Measurements from ENCODE around the gene POMP.

The POMP gene

DNA sequence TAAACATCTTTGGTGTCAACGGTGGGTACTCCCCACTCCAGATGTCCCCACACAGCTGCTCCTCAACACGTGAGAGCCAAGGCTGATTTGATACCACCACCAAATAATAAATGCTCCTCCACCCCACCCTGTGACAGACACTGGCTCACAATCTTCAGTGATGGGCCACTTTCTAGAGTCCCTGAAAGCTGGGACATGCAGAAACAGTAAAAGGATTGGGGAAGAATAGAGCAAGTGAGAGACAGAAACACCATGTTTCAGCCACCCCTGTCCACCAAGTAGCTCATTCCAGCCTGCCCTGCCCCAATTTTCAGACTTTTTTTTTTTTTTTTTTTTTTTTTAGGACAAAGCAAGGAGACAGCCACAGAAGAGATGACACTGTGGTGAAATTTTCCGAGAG is 58.2 kb downstream of the POMP start:
- no peak for DNase-seq (ENCODE audit: low spot score)
- TF ChIP-seq, protein P1, sequence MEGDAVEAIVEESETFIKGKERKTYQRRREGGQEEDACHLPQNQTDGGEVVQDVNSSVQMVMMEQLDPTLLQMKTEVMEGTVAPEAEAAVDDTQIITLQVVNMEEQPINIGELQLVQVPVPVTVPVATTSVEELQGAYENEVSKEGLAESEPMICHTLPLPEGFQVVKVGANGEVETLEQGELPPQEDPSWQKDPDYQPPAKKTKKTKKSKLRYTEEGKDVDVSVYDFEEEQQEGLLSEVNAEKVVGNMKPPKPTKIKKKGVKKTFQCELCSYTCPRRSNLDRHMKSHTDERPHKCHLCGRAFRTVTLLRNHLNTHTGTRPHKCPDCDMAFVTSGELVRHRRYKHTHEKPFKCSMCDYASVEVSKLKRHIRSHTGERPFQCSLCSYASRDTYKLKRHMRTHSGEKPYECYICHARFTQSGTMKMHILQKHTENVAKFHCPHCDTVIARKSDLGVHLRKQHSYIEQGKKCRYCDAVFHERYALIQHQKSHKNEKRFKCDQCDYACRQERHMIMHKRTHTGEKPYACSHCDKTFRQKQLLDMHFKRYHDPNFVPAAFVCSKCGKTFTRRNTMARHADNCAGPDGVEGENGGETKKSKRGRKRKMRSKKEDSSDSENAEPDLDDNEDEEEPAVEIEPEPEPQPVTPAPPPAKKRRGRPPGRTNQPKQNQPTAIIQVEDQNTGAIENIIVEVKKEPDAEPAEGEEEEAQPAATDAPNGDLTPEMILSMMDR (IDR thresholded peaks at IDR 0.05; ENCODE audit: extremely low read depth, insufficient read depth, missing control alignments), result no peak
- in situ Hi-C loops (cut with MboI; ENCODE audit: low pct_unique_long_range_greater_than_20kb, low sequenced_read_pairs, unreplicated experiment), result no loop called here

DNA sequence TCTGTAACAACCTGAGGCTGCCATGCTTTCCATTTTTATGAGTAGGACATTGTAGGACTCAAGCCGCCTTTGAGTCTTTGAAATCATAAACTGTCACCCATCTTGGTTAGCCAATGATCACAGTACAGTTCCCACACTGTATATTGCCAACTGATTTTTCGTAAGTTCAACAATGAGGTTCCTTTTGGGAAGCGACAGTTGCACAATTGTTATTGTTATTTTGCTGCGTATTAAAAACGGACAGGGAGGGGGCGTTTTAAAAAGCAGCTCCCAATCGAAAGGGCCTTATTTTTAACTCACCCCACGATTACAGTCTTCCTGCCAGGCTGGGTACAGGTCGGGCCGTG is 59.2 kb downstream of the POMP start:
- DNase-seq (ENCODE audit: low spot score), result no peak
- TF ChIP-seq, protein P1 (IDR thresholded peaks at IDR 0.05; ENCODE audit: extremely low read depth, insufficient read depth, missing control alignments), result no peak
- in situ Hi-C loops (cut with MboI; ENCODE audit: low pct_unique_long_range_greater_than_20kb, low sequenced_read_pairs, unreplicated experiment), result no loop called here

DNA sequence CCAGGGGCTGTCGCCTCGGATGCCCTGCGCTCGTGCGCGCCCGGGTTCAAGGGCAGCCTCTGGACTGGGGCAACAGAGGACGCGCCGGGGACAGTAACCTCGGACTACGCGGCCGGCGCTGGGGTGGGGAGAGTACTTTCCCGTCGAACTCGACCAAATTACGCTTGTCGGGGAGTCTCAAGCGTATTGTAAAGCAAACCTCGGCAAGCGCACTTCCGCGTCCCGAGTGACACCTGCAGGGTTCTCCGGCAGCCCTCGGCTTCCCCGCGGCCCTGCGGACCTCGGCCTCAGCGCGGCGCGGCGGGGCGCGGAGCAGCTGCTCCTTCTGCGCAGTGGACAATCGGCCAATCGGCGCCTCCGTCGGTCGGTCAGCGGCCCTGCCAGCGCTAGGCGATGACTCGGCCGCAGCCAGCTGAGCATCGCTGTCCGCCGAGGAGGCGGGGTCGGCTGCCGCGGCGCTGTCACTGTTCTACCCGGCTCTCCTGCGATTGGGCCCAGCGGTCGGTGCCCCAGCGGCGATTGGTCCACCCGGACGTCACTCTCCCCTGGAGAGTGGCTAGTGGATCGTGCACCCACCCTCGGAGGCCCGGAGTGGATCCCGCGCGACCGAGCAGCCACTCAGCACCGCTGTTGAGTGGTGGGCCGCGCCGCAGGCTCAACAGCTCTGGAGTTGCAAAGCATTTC is 59.8 kb downstream of the POMP start, which contains the start of gene SLC46A3:
Gene SLC46A3, minus strand, starts transcription at position 428 of the 684 bp plus-strand sequence. CDS start 972 bp downstream, outside the sequence.
- TF ChIP-seq, protein P1 (IDR thresholded peaks at IDR 0.05; ENCODE audit: extremely low read depth, insufficient read depth, missing control alignments), result peak; percentile 13
- in situ Hi-C loops (cut with MboI; ENCODE audit: low pct_unique_long_range_greater_than_20kb, low sequenced_read_pairs, unreplicated experiment), result no loop called here
- peak; percentile 98 for DNase-seq (ENCODE audit: low spot score)

DNA sequence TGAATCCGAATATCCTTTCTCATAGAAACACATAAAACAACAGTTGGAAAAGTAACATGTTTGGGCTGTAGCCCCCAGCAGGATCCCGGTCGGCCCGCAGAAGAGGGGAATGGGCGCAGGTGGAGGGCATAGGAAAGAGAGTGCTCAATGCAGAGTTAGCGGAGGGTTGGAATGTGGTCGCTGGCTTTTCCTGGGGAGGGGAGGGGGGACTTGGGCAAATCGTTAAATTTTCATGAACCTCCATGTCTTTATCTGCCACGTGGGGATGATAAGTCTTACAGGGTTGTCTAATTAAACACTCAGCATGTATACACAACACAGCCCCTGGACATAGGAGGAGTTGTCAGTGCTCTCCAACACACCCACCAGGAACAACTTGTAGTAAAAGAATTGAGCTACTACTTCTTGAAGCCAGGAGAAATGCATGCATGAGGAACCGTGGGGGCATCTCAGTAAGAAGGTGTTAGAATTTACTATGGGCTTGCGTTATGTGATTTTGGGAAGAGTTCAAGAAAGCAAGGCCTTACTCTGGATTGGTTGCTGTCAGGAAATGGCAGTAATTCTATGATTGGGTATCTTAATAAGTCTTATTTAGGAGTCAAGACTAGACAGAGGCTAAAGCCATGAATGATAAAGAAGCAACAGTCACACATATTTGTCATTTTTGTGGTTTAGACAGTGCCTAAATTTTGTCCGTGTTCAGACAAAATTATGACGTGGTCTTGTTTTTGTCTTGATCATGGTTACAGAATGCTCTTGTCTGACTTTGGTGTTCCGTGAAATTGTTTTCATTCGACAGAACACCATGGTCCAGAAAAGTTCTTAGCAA is 60.5 kb downstream of the POMP start:
- in situ Hi-C loops (cut with MboI; ENCODE audit: low pct_unique_long_range_greater_than_20kb, low sequenced_read_pairs, unreplicated experiment), result no loop called here
- DNase-seq (ENCODE audit: low spot score), result no peak
- TF ChIP-seq, protein P1 (IDR thresholded peaks at IDR 0.05; ENCODE audit: extremely low read depth, insufficient read depth, missing control alignments), result no peak

DNA sequence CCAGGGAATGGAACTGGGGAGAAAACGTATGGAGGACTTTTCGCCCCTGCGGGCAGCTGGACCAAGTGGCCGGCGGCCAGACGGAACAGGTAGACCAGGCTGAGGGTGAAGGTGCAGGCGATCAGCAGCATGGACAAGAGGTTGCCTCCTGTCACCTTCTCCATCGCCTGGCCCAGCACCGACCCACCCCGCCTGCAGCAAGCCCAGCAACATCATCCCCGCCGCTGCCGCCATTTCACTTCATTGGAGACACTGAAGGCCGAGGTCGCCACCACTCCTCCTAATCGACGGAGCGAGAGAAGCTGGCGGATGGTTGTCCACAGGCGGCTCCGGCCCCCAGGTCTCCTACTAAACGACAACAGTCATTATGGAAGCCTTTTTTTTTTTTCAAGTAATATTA is 64.9 kb downstream of the POMP start:
- no peak for DNase-seq (ENCODE audit: low spot score)
- in situ Hi-C loops (cut with MboI; ENCODE audit: low pct_unique_long_range_greater_than_20kb, low sequenced_read_pairs, unreplicated experiment), result no loop called here

DNA sequence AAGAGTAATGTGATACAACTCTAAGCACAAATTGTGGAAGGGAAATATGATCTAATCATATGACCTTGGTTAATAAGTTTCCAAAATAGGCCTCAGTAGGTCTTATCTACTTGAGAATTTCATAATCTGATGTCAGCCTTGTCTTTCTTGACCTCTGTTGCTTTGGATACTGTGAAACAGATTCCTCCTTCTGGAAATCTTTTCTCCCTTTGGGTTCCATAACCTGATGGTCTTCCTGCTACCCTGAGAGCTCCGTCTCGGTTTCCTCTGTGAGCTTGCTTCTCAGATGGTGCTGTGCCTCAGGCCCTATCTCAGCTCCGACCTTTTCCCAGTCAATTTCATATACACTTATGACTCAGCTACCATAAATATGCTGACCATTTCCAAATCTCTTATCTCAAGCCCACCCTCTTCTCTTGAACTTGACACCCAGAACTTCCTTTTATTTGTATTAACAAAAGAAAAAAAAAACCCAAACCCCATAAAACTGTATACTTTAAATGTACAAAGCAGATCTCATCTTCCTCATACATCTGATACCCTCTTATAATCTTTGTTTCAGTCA is 66.2 kb downstream of the POMP start:
- DNase-seq (ENCODE audit: low spot score), result no peak
- in situ Hi-C loops (cut with MboI; ENCODE audit: low pct_unique_long_range_greater_than_20kb, low sequenced_read_pairs, unreplicated experiment), result no loop called here
- TF ChIP-seq, protein P1 (IDR thresholded peaks at IDR 0.05; ENCODE audit: extremely low read depth, insufficient read depth, missing control alignments), result no peak

More for the DNA sequence above, 64.9 kb downstream of the POMP start:
- TF ChIP-seq, protein P1 (IDR thresholded peaks at IDR 0.05; ENCODE audit: extremely low read depth, insufficient read depth, missing control alignments), result no peak

Measured in GM13977 (cell line).